ENCODE measurements around the gene KLK2. TPM values are rescaled to one million over a fixed set of nuclear protein-coding genes. Genes with fewer than 3 reads are reported as not detected.

Gene KLK2
- total and polyA plus RNA-seq, 2 of the 8 experiments (the other 6 are each of a cell fraction or from before 2014, with no cell fraction given), result 0.20 TPM; not detected in 1

- Histone ChIP-seq H3K4me1 (replicated peaks in 1 of 4; ENCODE audit: control insufficient read depth in 3 of 4, insufficient read depth in 4 of 4, low read length in 3 of 4) (peaks cover 0 to 7% (median 2%) of the 10 kb centered on the region in 4 experiments; a peak in 3 of 7 replicates), H2BK5ac (ENCODE audit: low read depth, low read length) (no peak overlapping the region), H4K20me1 (replicated peaks in 1 of 2; ENCODE audit: control insufficient read depth in 1 of 2, insufficient read depth in 2 of 2, low read length in 2 of 2) (no peaks in the 10 kb centered on the region), H3K27ac (ENCODE audit: low read depth, low read length) (no peak overlapping the region), H3K79me2 (ENCODE audit: control insufficient read depth in 1 of 2, insufficient read depth in 2 of 2, low read length in 2 of 2) (no peaks in the 10 kb centered on the region), H3K9me3 (ENCODE audit: insufficient read depth in 2 of 2, low read depth in 1 of 2, low read length in 1 of 2) (no peaks in the 10 kb centered on the region), H4K5ac (ENCODE audit: insufficient read length, low read depth, low read length) (no peak overlapping the region), H4K8ac (ENCODE audit: extremely low read depth, insufficient read depth, low read length) (no peak overlapping the region), H3K4ac (replicated peaks; ENCODE audit: insufficient read length, low read depth, low read length) (no peak overlapping the region), H2BK20ac (ENCODE audit: low read length) (no peak overlapping the region), H2BK120ac (replicated peaks; ENCODE audit: low read depth, low read length) (no peak overlapping the region), H3K4me3 (ENCODE audit: extremely low read depth in 1 of 4, insufficient read depth in 2 of 4, low read depth in 3 of 4, low read length in 4 of 4) (no peak overlapping the region), H3K14ac (ENCODE audit: insufficient read length) (no peak overlapping the region), H4K91ac (replicated peaks; ENCODE audit: insufficient read length, low read length) (no peak overlapping the region), H3K4me2 (ENCODE audit: insufficient read depth in 1 of 2, low read depth in 2 of 2, low read length in 2 of 2) (no peak overlapping the region), H2AK5ac (ENCODE audit: low read depth, low read length) (no peak overlapping the region), H3K9ac (replicated peaks in 1 of 4; ENCODE audit: extremely low read depth in 1 of 4, low read depth in 3 of 4, low read length in 3 of 4) (no peak overlapping the region), H3K23me2 (ENCODE audit: low read depth, low read length) (peaks cover 8% of the 10 kb centered on the region; the same call in 1 of the 2 replicates), H2BK15ac (ENCODE audit: low read length) (no peak overlapping the region), H3K79me1 (ENCODE audit: low read depth, low read length) (no peaks in the 10 kb centered on the region), H3K36me3 (ENCODE audit: control insufficient read depth in 2 of 4, insufficient read depth in 4 of 4, low read length in 3 of 4) (no peaks in the 10 kb centered on the region), H3K27me3 (replicated peaks in 1 of 4; ENCODE audit: control insufficient read depth in 3 of 4, extremely low read depth in 1 of 4, insufficient read depth in 3 of 4, low read length in 3 of 4) (peaks cover 0 to 22% (median 7%) of the 10 kb centered on the region in 4 experiments; a peak in 6 of 7 replicates), H3K23ac (ENCODE audit: insufficient read length) (no peak overlapping the region), H3K18ac (ENCODE audit: extremely low read depth, low read length) (no peak overlapping the region), H2BK12ac (ENCODE audit: low read depth, low read length) (no peak overlapping the region), H3K56ac (replicated peaks; ENCODE audit: insufficient read length, low read depth, low read length) (no peak overlapping the region), H2AFZ (ENCODE audit: low read length) (no peak overlapping the region)
- FAIRE-seq (no peak), DNase-seq (ENCODE audit: low read depth in 1 of 2, low spot score in 2 of 2) (no peak)
- no peak for TF ChIP-seq ASH2L (IDR thresholded peaks at IDR 0.05; ENCODE audit: low read length)
- WGBS, 2 experiments (ENCODE audit: extremely low coverage in 1 of 2, insufficient coverage in 1 of 2, insufficient read length in 1 of 2, insufficient replicate concordance in 2 of 2, low coverage in 1 of 2, low lambda C conversion rate in 2 of 2, missing lambda C conversion rate in 1 of 2), result 91% methylated on average over 6 of the region's 6 CpGs; no CpG with 5 or more reads in 1 of the 2 experiments
- POLR2A ChIA-PET (ENCODE audit: partially characterized antibody), result interaction anchor here (1.7 to 2.0 kb wide), 2 partner anchors 29 kb away, joined by 6 to 10 read pairs; no protein-coding TSS in a partner anchor
- CTCF ChIA-PET (ENCODE audit: partially characterized antibody), result interaction anchor here (0.6 to 1.7 kb wide), 3 partner anchors 10 to 88 kb away, joined by 4 to 7 read pairs (median 4); no protein-coding TSS in a partner anchor
Observed at GRCh38 chr19:50833802-50834167, 39.5 kb upstream of the KLK2 start.
